SK-N-SH (cell line): ENCODE results near the gene C2orf72.

ENCODE experiments used
- CHD2 ChIP-seq: fragments of 150-350 bp; IDR thresholded peaks from 2 replicates; pipeline ENCODE4 v1.6.1; 2018; ENCODE audit warnings: low read length; ENCODE audit not compliant: partially characterized antibody
- CTCF ChIP-seq: fragments of 200-600 bp; sonication (generic); IDR thresholded peaks from 2 replicates; pipeline ENCODE4 v1.6.1; 2017; ENCODE audit warnings: antibody characterized with exemption, mild to moderate bottlenecking, moderate library complexity
- EZH2phosphoT487 ChIP-seq: fragments of 200-600 bp; sonication (generic); IDR thresholded peaks from 2 replicates; pipeline ENCODE4 v1.6.1; 2017; ENCODE audit warnings: low read depth, mixed run types, mild to moderate bottlenecking, antibody characterized with exemption, moderate library complexity, borderline replicate concordance
- GABPA ChIP-seq: IDR thresholded peaks from 2 replicates; pipeline ENCODE4 v1.4.0; 2012; ENCODE audit warnings: low read depth, mild to moderate bottlenecking
- MEF2A ChIP-seq: IDR thresholded peaks from 2 replicates; pipeline ENCODE4 v1.4.0; 2012; ENCODE audit warnings: low read depth, borderline replicate concordance
- TAF1 ChIP-seq: IDR thresholded peaks from 2 replicates; pipeline ENCODE4 v1.6.1; 2012; ENCODE audit warnings: low read depth, mild to moderate bottlenecking, low read length, moderate library complexity, borderline replicate concordance
- USF2 ChIP-seq: fragments of 150-350 bp; IDR thresholded peaks from 2 replicates; pipeline ENCODE4 v1.6.1; 2017; ENCODE audit warnings: antibody characterized with exemption, low read length, low read depth, borderline replicate concordance
- YY1 ChIP-seq: IDR thresholded peaks from 2 replicates; pipeline ENCODE4 v1.4.0; 2012; ENCODE audit warnings: low read depth, mild to moderate bottlenecking

GRCh38 chr2:231046916-231047273 lies 9.6 kb downstream of the C2orf72 start:
- TF ChIP-seq USF2, result no peak
- no peak for TF ChIP-seq MEF2A
- TF ChIP-seq GABPA, result no peak
- no peak for TF ChIP-seq YY1
- TF ChIP-seq CHD2, result no peak
- no peak for TF ChIP-seq TAF1
- TF ChIP-seq CTCF, result no peak
- TF ChIP-seq EZH2phosphoT487, result no peak
